ENCODE results near the gene KLHDC4.
A peak's percentile ranks its signal among the peaks of the same experiment; 100 is the strongest.
"Not testable (repeated sequence)": the region's sequence is repeated elsewhere in the genome, so short reads cannot be mapped to it uniquely, and the experiment has no call there.

KLHDC4 gene

GRCh38 chr16:87681051-87681602 is 84.7 kb downstream of the KLHDC4 start:
- DNase-seq = not testable (repeated sequence)

GRCh38 chr16:87680272-87680644 is 85.5 kb downstream of the KLHDC4 start:
- no peak for DNase-seq

- no peak for DNase-seq
Measured at GRCh38 chr16:87679593-87680271, 86.1 kb downstream of the KLHDC4 start.

GRCh38 chr16:87678618-87679017 is 87.2 kb downstream of the KLHDC4 start:
- DNase-seq = no peak

DNA sequence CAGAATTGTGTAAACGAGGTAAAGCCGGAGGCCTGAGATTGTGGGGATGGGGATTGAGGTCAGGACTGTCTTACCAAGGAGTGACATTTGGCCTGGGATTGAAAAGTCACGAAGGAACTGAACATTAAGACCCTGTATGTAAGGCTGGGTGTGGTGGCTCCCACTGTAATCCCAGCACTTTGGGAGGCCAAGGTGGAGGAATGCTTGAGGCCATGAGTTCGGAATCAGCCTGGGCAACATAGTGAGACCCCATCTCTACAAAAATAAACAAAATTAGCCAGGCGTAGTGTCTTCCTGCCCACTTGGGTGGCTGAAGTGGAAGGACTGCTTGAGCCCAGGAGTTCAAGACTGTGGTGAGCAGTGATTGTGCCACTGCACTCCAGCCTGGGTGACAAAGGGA is 88.0 kb downstream of the KLHDC4 start:
- no peak for DNase-seq

DNA sequence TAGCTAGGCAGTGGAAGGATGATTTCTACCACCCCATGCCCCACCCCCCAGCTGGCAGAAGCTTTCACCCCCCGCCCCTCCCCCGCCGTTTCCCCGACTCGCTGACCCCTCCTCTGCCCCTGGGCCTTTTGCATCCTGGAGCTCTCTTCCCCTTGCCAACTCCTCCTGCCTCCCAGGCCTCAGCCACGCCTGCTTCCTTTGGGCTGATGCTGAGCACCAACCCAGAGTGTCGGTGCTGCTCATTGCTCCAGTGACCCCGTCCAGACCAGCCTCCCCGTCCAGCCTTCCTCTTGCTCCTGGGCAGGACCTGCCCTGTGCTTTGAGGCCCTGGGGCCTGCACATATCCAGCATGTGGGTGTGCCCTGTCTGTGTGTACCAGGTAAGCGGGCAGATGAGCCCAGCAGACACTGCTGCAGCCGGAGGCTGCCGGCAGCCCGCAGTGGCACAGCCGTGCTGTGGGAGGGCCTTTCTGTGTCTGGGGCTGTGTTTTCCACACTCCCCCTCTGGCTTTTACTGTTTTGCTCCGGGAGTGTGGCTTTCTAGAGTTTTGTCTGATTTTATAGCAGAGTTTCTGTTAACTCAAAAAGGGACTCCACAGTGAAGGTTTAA is 90.6 kb downstream of the KLHDC4 start:
- DNase-seq = peak in 2 of 3 experiments; percentile 48 to 59

DNA sequence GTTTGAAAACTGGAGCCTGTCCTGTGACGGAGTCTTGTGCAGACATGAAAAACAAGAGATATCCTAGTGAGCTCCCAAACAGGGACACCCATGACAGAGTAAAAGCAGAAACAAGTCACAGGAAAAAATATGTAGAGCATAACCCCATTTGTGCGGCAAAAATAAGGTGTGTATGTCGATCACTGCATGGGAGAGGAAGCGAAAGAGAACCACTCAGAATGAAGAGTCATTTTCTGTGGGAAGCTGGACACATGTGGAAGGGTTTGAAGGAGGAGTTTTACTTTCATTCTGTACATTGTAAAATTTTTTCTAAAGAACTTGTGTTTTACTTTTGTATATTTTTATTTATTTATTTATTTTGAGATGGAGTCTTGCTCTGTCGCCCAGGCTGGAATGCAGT is 91.4 kb downstream of the KLHDC4 start:
- DNase-seq = no peak

DNA sequence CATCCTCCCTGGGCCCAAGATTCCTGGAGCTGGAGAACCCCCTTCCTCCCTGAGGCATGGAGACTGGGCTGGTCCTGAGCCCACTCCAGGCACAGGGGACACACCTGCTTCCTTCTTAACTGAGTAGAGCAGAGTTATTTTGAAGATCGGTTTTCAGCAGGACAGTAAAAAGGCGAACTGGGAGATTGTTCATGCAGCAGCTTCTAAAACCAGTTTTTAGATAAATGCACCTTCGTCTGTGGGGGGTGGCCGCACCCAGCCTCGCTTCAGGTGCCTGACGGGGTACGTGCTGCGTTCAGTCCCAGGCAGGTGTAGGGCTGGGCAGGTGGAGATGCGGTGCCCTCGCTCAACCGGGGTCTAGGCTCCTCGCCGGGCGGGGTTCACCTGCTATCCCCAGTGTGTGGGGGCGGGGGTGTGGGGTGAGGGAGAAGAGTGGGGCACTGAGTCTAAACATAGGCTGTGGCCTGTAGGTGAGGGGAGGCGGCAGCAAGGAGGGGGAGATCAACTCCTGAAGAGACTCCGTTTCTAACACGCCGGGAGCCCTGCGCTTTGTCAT is 94.0 kb downstream of the KLHDC4 start:
- DNase-seq = no peak

GRCh38 chr16:87671221-87671620 is 94.6 kb downstream of the KLHDC4 start:
- DNase-seq = no peak

GRCh38 chr16:87669672-87670071 is 96.1 kb downstream of the KLHDC4 start:
- no peak for DNase-seq

- no peak for DNase-seq
Measured at GRCh38 chr16:87667946-87668345, 97.8 kb downstream of the KLHDC4 start.

GRCh38 chr16:87667443-87667842 is 98.3 kb downstream of the KLHDC4 start:
- no peak for DNase-seq

DNA sequence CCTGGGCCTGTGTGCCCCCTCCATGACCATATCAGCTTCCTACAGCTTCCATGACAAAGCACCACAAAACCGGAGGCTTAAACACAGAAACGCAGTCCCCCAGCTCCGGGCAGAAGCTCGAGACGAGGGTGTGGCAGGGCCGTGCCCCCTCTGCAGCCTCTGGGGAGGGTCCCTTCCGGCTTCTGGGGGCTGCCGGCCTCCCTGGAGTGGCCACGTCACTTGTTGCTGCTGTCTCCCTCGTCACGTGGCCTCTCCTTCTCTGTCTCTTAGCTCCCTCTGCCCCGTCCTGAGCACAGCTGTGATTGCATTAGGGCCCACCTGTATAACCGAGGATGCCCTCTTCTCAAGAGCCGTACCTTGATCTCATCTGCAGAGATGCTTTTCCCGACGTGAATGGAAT is 98.9 kb downstream of the KLHDC4 start:
- DNase-seq = no peak

DNA sequence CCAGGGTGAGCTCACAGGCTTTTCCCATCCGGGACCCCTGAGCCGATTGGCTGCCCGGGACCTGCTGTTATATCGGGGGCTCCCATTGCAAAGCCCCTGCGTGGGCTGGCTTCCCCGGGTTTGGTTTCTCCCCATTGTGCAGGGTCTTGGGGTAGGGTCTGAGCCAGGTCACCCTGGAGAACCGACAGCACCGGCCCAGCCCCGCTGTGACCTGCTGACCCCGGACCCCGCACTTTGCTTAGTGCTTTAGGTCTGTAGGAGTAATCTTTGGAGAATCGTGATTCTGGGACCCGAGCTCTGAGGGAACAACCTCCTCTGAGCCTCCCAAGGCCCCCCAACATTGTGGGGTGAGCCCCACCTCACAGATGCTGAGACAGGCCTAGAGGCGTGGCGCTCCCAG is 100.6 kb downstream of the KLHDC4 start:
- DNase-seq = no peak

GRCh38 chr16:87664792-87665191 is 101.0 kb downstream of the KLHDC4 start:
- DNase-seq = no peak

- DNase-seq = no peak
Measured at GRCh38 chr16:87662254-87663204, 103.3 kb downstream of the KLHDC4 start.

- no peak for DNase-seq
Measured at GRCh38 chr16:87661561-87661960, 104.2 kb downstream of the KLHDC4 start.

DNA sequence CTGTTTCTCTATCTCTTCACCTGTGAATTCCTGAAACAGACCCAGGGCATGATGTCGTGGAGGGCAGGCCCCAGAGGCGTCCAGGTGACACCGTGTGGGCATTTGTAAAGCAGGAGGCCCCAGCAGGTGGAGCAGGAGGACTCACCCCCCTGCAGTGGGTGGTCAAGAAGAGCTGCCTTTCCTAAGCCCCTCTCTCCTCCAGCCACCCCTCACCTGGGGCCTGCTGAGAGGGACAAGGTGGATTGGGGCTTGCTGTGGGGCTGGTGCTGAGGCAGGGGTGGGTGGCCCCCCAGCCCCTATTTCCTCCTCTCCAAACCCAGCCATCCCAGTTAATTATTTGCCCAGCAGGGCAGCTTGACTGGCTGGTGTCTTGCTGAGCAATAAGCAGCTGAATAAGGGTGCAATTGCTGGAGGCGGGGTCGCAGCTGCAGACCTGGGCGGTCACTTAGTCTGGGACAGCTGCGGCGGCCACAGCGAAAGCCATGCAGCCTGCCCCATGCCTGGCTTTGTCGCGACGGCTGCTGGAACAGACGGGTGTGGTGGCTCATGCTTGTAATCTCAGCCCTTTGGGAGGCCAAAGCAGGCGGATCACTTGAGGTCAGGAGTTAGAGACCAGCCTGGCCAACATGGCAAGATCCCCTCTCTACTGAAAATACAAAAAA is 107.1 kb downstream of the KLHDC4 start:
- peak in 2 of 3 experiments; percentile 68 to 87 for DNase-seq
